SU-DHL-6 (cell line): ENCODE results near the gene LTBP2.

Experiments
- CTCF ChIP-seq: fragments of 200-600 bp; sonication (generic); IDR thresholded peaks from one replicate; pipeline ENCODE4 v1.5.1; 2017; ENCODE audit warnings: antibody characterized with exemption, mild to moderate bottlenecking, low read length, moderate library complexity; ENCODE audit not compliant: insufficient read depth, poor library complexity, severe bottlenecking
- EZH2phosphoT487 ChIP-seq: fragments of 200-600 bp; sonication (generic), shearing (Covaris generic); conservative IDR thresholded peaks from 2 replicates; pipeline ENCODE4 v1.6.1; 2018; ENCODE audit warnings: mild to moderate bottlenecking, antibody characterized with exemption, low read length, moderate library complexity, mixed read lengths

- TF ChIP-seq CTCF (no peak), EZH2phosphoT487 (no peak)
Observed at GRCh38 chr14:74546416-74546815, 65.6 kb downstream of the LTBP2 start.
